HUDEP-2 (cell line): Measurements from ENCODE around the gene TBL2.
A peak's percentile ranks its signal among the peaks of the same experiment; 100 is the strongest.
"Not testable (repeated sequence)": the region's sequence is repeated elsewhere in the genome, so short reads cannot be mapped to it uniquely, and the experiment has no call there.

Source experiments
- DNase-seq, 76 experiments: peaks; one replicate each; lab custom pipeline; 2025; ENCODE audit not compliant: unreplicated experiment in 76 of 76; lab: John Stamatoyannopoulos, UW

TBL2 gene

DNA sequence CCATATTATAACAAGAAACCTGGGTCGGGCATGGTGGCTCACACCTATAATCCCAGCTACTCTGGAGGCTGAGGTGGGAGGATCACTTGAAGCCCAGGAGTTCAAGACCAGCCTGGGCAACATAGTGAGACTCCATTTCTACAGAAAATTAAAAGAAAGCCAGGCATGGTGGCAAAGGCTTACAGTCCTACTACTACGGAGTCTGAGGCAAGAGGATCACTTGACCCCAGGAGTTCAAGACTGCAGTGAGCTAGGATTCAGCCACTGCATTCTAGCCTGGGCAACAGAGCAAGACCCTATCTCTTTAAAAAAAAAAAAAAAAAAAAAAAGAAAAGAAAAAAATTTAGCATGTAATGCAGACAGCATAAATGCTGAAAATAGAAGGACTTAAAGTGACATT lies 39.9 kb downstream of the TBL2 start:
- not testable (repeated sequence) for DNase-seq

DNA sequence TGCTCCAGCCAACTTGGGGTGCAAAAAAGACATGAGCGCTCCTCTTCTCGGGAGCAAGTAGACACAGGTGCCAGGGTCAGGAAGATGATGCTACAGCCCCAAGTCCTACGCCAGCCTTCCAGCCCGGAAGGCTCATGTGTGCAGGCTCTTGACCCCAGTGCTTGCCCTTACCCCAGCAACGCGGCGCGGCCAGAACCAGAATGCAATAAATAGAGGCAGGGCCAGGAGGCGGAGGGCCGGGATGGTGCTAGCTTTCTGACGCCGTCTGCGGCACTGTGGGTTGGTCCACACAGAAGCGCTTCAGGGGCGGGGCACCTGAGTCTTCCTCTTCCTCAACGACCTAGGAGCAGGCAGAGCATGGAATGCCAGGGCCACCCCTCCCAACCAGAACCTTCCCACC lies 41.3 kb downstream of the TBL2 start:
- no peak for DNase-seq

- DNase-seq, result no peak
Observed at GRCh38 chr7:73536479-73536878, 41.9 kb downstream of the TBL2 start.

GRCh38 chr7:73535918-73536317 lies 42.5 kb downstream of the TBL2 start:
- not testable (repeated sequence) for DNase-seq

DNA sequence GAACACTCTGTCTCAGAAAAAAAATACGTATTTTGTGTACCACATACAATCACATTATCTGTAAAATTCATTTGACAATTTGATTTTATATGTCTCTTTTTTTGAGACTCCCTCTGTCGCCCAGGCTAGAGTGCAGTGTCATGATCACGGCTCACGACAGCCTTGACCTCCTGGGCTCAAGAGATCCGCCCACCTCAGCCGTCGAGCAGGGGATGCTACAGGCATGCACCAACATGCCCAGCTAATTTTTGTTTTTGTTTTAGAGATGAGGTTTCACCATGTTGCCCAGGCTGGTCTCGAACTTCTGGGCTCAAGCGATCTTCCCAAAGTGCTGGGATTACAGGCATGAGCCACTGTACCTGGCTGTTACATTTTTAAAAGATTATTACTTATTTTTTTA lies 44.6 kb downstream of the TBL2 start:
- no peak for DNase-seq

DNA sequence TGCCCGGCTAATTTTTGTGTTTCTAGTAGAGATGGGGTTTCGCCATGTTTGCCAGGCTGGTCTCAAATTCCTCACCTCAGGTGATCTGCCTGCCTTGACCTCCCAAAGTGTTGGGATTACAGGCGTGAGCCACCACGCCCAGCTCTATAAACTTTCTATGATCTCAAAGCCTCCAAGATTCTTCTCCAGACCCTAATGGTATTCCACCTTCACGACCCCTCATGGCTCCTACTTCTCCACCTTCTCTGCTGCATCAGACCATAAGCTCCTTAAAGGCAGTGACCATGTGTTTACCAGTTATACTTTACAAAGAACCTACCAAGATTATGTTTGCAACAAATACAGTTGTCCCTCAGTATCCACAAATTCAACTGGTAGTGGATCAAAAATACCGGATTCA lies 46.2 kb downstream of the TBL2 start:
- DNase-seq, result no peak

GRCh38 chr7:73530800-73531199 lies 47.6 kb downstream of the TBL2 start:
- peak in 1 of 76 experiments; percentile 1 for DNase-seq

GRCh38 chr7:73526896-73527821 lies 51.2 kb downstream of the TBL2 start:
- DNase-seq, result no peak

DNA sequence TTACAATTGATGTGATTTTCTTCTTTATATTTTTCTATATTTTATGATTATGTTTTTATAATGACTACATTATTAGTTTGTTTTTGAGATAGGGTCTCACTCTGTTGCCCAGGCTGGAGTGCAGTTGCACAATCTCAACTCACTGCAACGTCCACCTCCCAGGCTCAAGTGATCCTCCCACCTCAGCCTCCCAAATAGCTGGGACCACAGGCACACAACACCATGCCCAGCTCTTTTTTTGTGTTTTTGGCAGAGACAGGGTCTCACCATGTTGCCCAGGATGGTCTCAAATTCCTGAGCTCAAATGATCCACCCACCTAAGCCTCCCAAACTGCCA lies 52.3 kb downstream of the TBL2 start:
- DNase-seq, result not testable (repeated sequence)

- peak; percentile 45 to 99 (median 96) for DNase-seq
Observed at GRCh38 chr7:73522105-73522872, 56.1 kb downstream of the TBL2 start, which contains the start of gene BAZ1B. Gene BAZ1B (minus strand): TSS chr7:73522293. CDS start chr7:73521933, 360 bp downstream.

GRCh38 chr7:73521636-73522104 lies 56.7 kb downstream of the TBL2 start:
- DNase-seq, result peak in 44 of 76 experiments; percentile 29 to 86 (median 66)

DNA sequence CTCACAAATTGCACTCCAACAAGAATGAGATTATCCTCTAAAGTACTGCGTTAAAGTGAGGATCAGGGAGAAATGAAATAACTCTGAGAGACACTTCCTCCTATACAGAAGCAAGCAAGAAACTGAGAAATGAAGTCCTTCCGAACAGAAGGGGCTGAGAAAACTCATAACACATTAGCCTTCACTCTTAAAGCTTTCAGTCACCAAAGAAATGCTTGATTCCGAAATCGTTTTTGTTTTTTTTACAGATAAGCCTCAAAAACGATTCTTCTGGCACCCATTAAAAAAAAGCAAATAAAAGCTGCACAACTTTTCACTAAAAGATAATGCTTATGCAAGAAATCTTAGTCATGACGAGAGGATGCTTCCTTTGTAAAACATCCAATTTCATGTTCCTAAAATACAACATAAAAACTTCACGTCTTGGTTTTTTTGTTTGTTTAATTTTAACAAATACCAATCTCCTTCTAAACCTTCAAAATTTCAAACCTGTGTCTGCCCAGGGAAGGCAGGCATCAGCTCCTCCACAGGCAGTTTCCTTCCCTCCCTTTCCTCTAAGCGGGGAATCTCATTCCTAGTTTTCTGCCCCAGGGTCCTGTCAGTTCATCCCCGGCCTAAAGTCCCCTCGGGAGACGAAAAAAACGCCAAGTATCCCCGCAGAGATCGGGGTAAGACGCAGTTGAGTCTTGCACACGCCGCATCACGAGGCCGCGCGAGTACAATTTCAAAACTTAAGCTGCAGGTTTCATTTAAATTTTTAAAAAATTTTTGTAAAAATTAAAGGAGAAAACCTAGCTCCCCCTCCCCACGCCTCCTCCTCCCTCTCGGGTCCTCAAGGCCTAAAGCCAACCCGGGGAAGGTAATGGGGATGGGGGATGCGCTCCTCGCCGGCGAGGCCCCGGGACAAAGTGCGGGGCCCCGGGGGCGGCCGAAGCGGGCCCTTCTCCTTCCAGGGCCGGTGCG lies 57.4 kb downstream of the TBL2 start:
- DNase-seq, result peak in 3 of 76 experiments; percentile 17 to 30 (median 20)

DNA sequence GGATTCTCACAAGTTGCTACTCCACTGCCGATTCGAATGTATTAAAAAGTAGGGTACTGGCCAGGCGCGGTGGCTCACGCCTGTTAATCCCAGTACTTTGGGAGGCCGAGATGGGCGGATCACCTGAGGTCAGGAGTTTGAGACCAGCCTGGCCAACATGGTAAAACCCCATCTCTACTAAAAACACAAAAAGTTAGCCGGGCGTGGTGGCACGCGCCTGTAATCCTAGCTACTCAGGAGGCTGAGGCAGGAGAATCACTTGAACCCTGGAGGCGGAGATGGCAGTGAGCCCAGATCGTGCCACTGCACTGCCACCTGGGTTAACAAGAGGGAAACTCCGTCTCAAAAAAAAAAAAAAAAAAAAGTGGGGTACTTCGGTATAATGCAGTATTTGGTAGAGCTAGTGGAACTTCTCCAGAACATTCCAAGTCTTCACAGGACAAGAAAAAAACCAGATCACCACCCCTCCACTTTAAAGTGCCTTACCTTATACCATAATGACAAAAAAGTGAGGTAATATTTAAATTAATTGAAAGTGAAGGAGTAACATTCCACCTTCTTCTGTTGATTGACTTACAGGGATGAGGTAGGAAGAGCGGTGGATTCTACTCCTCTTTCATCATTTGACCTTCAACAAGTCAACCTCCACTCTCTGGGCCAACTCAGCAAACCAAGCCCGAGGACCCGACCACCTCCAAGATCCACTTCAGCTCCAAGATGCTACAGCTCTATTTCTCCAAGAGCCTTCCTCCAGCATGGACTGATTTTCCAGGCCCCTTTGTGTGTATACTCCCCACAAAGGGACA lies 58.3 kb downstream of the TBL2 start:
- peak in 40 of 76 experiments; percentile 1 to 51 (median 16) for DNase-seq

- DNase-seq, result no peak
Observed at GRCh38 chr7:73518470-73518869, 59.9 kb downstream of the TBL2 start.
